Liver (tissue), 9 donors: ENCODE data around the gene CAVIN2. TPM values are rescaled to one million over a fixed set of nuclear protein-coding genes. Genes with fewer than 3 reads are reported as not detected.

Experiments
- DNase-seq: peaks from one replicate; pipeline ENCODE4 v3.0.0-alpha.2; 2017; ENCODE audit warnings: low spot score
- H3K27ac ChIP-seq, 2 donors: one replicate each; pipeline ENCODE4 v1.7.0; 2013; ENCODE audit warnings: inconsistent platforms in 2 of 2, low read length in 2 of 2, control low read depth in 1 of 2, low read depth in 1 of 2, mild to moderate bottlenecking in 1 of 2
- H3K27me3 ChIP-seq, 4 donors: one replicate each; pipeline versions ENCODE4 v1.6.1 to v1.7.0; 2013; ENCODE audit warnings: low read length in 3 of 4, inconsistent platforms in 1 of 4, mild to moderate bottlenecking in 1 of 4, moderate library complexity in 1 of 4; ENCODE audit not compliant: control insufficient read depth in 4 of 4, insufficient read depth in 4 of 4
- H3K36me3 ChIP-seq, 4 donors: one replicate each; pipeline versions ENCODE4 v1.6.1 to v1.7.0; 2013; ENCODE audit warnings: low read length in 3 of 4, mild to moderate bottlenecking in 3 of 4, low read depth in 1 of 4, moderate library complexity in 1 of 4; ENCODE audit not compliant: control insufficient read depth in 4 of 4, insufficient read depth in 3 of 4
- H3K4me1 ChIP-seq, 4 donors: one replicate each; pipeline versions ENCODE4 v1.6.1 to v1.7.0; 2013; ENCODE audit warnings: low read length in 3 of 4, mild to moderate bottlenecking in 3 of 4, moderate library complexity in 1 of 4; ENCODE audit not compliant: control insufficient read depth in 4 of 4, insufficient read depth in 4 of 4
- H3K4me3 ChIP-seq, 3 donors: one replicate each; pipeline versions ENCODE4 v1.6.1 to v1.7.0; 2013; ENCODE audit warnings: low read length in 3 of 3, control low read depth in 1 of 3, low read depth in 1 of 3, mild to moderate bottlenecking in 1 of 3
- H3K9ac ChIP-seq, 2 donors: one replicate each; pipeline ENCODE4 v1.7.0; 2013; ENCODE audit warnings: low read length in 2 of 2, mild to moderate bottlenecking in 2 of 2, moderate library complexity in 2 of 2, control low read depth in 1 of 2, low read depth in 1 of 2
- H3K9me3 ChIP-seq, 4 donors: one replicate each; pipeline versions ENCODE4 v1.6.1 to v1.7.0; 2013; ENCODE audit warnings: low read length in 3 of 4; ENCODE audit not compliant: control insufficient read depth in 4 of 4
- ATF3 ChIP-seq: IDR thresholded peaks from 2 replicates; pipeline ENCODE4 v1.6.1; 2016; ENCODE audit warnings: antibody characterized with exemption
- CTCF ChIP-seq: fragments of 150-350 bp; IDR thresholded peaks from 2 replicates; pipeline ENCODE4 v1.5.1; 2017; ENCODE audit warnings: improper control_type of control experiment, low read depth, low read length; ENCODE audit not compliant: missing input control
- EGR1 ChIP-seq, 2 donors: IDR thresholded peaks; 2 replicates each; pipeline ENCODE4 v1.6.1; 2016 to 2018; ENCODE audit warnings: antibody characterized with exemption in 2 of 2, low read depth in 2 of 2
- FOXA1 ChIP-seq: IDR thresholded peaks from 2 replicates; pipeline ENCODE4 v1.6.1; 2016; ENCODE audit warnings: antibody characterized with exemption
- FOXA2 ChIP-seq: IDR thresholded peaks from 2 replicates; pipeline ENCODE4 v1.6.1; 2016; ENCODE audit warnings: antibody characterized with exemption
- GABPA ChIP-seq, 2 donors: IDR thresholded peaks in 1 of 2; conservative IDR thresholded peaks in 1 of 2; 2 replicates each; pipeline ENCODE4 v1.6.1; 2016; ENCODE audit warnings: antibody characterized with exemption in 2 of 2, mild to moderate bottlenecking in 1 of 2, moderate library complexity in 1 of 2
- HNF4A ChIP-seq, 2 donors: conservative IDR thresholded peaks; 2 replicates each; pipeline ENCODE4 v1.6.1; 2016; ENCODE audit warnings: antibody characterized with exemption in 2 of 2, mild to moderate bottlenecking in 2 of 2
- HNF4G ChIP-seq: IDR thresholded peaks from 2 replicates; pipeline ENCODE4 v1.6.1; 2016; ENCODE audit warnings: antibody characterized with exemption
- JUND ChIP-seq, 2 donors: IDR thresholded peaks; 2 replicates each; pipeline ENCODE4 v1.6.1; 2016; ENCODE audit warnings: antibody characterized with exemption in 2 of 2
- MAX ChIP-seq: IDR thresholded peaks from 2 replicates; pipeline ENCODE4 v1.6.1; 2016; ENCODE audit warnings: antibody characterized with exemption
- RAD21 ChIP-seq, 2 donors: IDR thresholded peaks; 2 replicates each; pipeline ENCODE4 v1.6.1; 2016; ENCODE audit warnings: antibody characterized with exemption in 2 of 2, mild to moderate bottlenecking in 2 of 2
- REST ChIP-seq: IDR thresholded peaks from 2 replicates; pipeline ENCODE4 v1.6.1; 2016; ENCODE audit warnings: antibody characterized with exemption, mild to moderate bottlenecking
- RXRA ChIP-seq, 2 donors: IDR thresholded peaks; 2 replicates each; pipeline ENCODE4 v1.6.1; 2017 to 2018; ENCODE audit warnings: antibody characterized with exemption in 2 of 2, mild to moderate bottlenecking in 1 of 2
- YY1 ChIP-seq: IDR thresholded peaks from 2 replicates; pipeline ENCODE4 v1.6.1; 2016; ENCODE audit warnings: antibody characterized with exemption, mild to moderate bottlenecking
- ZBTB33 ChIP-seq: IDR thresholded peaks from 2 replicates; pipeline ENCODE4 v1.6.1; 2016; ENCODE audit warnings: antibody characterized with exemption
- WGBS: extraction: QIAGEN DNeasy Blood & Tissue Kit; methylation state at CpG from one replicate; pipeline ENCODE4 v1.1.7; 2013; 5-methylcytosine and 5-hydroxymethylcytosine counted together
- polyA plus RNA-seq, 2 donors: library from polyadenylated mRNA; stranded (reverse) in 1 of 2; unstranded in 1 of 2; fragments of 200-250 nt in 1 of 2; fragments of >200 nt in 1 of 2; fragmentation: Nextera tagmentation in 1 of 2; extraction: Ambion mirVana in 1 of 2; gene quantifications; one replicate each; pipeline versions ENCODE4 v1.2.1 to v1.2.3, GENCODE V29; 2013 to 2015
- total RNA-seq, 2 donors: library from RNA; depleted of rRNA; stranded (reverse); fragments of >200 nt; gene quantifications; one replicate each; pipeline ENCODE4 v1.2.3, GENCODE V29; 2014
- donor health status: healthy.
- donor health status: healthy.
- donor health status: healthy.
- donor health status: healthy.
- donor health status: healthy.

CAVIN2 gene
- total and polyA plus RNA-seq, 4 donors = 13.3 to 20.7 (median 14.0) TPM

- no peaks in the 10 kb centered on the region for H3K9me3 ChIP-seq
- peak overlapping the region in 1 of 3 donors; percentile 12 for H3K4me3 ChIP-seq
- TF ChIP-seq RXRA (IDR thresholded peaks at IDR 0.05) = no peak
- TF ChIP-seq ZBTB33 = no peak
- TF ChIP-seq FOXA2 = no peak
- no peak for TF ChIP-seq ATF3
- TF ChIP-seq YY1 = no peak
- TF ChIP-seq CTCF = peak; percentile 90
- no peak for TF ChIP-seq JUND (IDR thresholded peaks at IDR 0.05)
- no peak for TF ChIP-seq HNF4A (conservative IDR thresholded peaks at IDR 0.05)
- TF ChIP-seq REST = no peak
- peak; percentile 98 for TF ChIP-seq RAD21 (IDR thresholded peaks at IDR 0.05)
- no peak for TF ChIP-seq FOXA1
- TF ChIP-seq HNF4G = no peak
- H3K36me3 ChIP-seq = no peaks in the 10 kb centered on the region
- peaks cover 0 to 3% (median 1%) of the 10 kb centered on the region in 4 donors for H3K4me1 ChIP-seq
- no peak overlapping the region for H3K27ac ChIP-seq
- no peaks in the 10 kb centered on the region for H3K27me3 ChIP-seq
- no peak overlapping the region for H3K9ac ChIP-seq
- WGBS = 44% methylated on average over 9 of the region's 9 CpGs
- peak; percentile 65 for DNase-seq
Observed at GRCh38 chr2:191811807-191812602, 34.9 kb downstream of the CAVIN2 start.

GRCh38 chr2:191806396-191806795 is 40.5 kb downstream of the CAVIN2 start:
- no peaks in the 10 kb centered on the region for H3K9me3 ChIP-seq
- 95% methylated on average over 1 of the region's 1 CpG for WGBS
- peaks cover 0 to 1% (median 0%) of the 10 kb centered on the region in 4 donors for H3K4me1 ChIP-seq
- H3K36me3 ChIP-seq = no peaks in the 10 kb centered on the region
- no peak overlapping the region for H3K4me3 ChIP-seq
- H3K27me3 ChIP-seq = no peaks in the 10 kb centered on the region
- no peak overlapping the region for H3K9ac ChIP-seq
- no peak overlapping the region for H3K27ac ChIP-seq
- DNase-seq = no peak
- TF ChIP-seq GABPA (IDR thresholded peaks at IDR 0.05 in 1 of 2, conservative IDR thresholded peaks at IDR 0.05 in 1 of 2) = no peak
- no peak for TF ChIP-seq REST
- TF ChIP-seq CTCF = no peak
- TF ChIP-seq MAX = no peak
- no peak for TF ChIP-seq EGR1 (IDR thresholded peaks at IDR 0.05; ENCODE audit: low read depth in 2 of 2)
